Spleen (tissue), 11 donors: ENCODE measurements around the gene ADAM23. TPM values are rescaled to one million over a fixed set of nuclear protein-coding genes. Genes with fewer than 3 reads are reported as not detected.

Experiments used
- DNase-seq: peaks from one replicate; pipeline ENCODE4 v3.0.0-alpha.2; 2020
- H3K27ac ChIP-seq, 8 donors: fragments of 200-600 bp; sonication (generic) in 7 of 8; 1 replicate in 4 of 8; 2 replicates in 4 of 8; pipeline versions ENCODE4 v1.5.0 to v1.8.0; 2016 to 2021; ENCODE audit warnings: inconsistent platforms in 4 of 8, mild to moderate bottlenecking in 4 of 8, moderate library complexity in 1 of 8
- H3K27me3 ChIP-seq, 7 donors: fragments of 200-600 bp; sonication (generic) in 6 of 7; replicated peaks in 1 of 7; 1 replicate in 4 of 7; 2 replicates in 3 of 7; pipeline versions ENCODE4 v1.5.0 to v1.8.0; 2016 to 2021; ENCODE audit warnings: inconsistent platforms in 3 of 7, mild to moderate bottlenecking in 1 of 7
- H3K36me3 ChIP-seq, 6 donors: fragments of 200-600 bp; sonication (generic) in 5 of 6; 1 replicate in 4 of 6; 2 replicates in 2 of 6; pipeline versions ENCODE4 v1.5.0 to v1.8.0; 2016 to 2021; ENCODE audit warnings: inconsistent platforms in 2 of 6
- H3K4me1 ChIP-seq, 6 donors: fragments of 200-600 bp; sonication (generic) in 5 of 6; 1 replicate in 3 of 6; 2 replicates in 3 of 6; pipeline versions ENCODE4 v1.5.0 to v1.8.0; 2016 to 2021; ENCODE audit warnings: inconsistent platforms in 3 of 6
- H3K4me3 ChIP-seq, 8 donors: fragments of 200-600 bp; sonication (generic) in 7 of 8; 1 replicate in 4 of 8; 2 replicates in 4 of 8; pipeline versions ENCODE4 v1.5.0 to v1.8.0; 2016 to 2021; ENCODE audit warnings: inconsistent platforms in 4 of 8, mild to moderate bottlenecking in 4 of 8, moderate library complexity in 2 of 8
- H3K9me3 ChIP-seq, 8 donors: fragments of 200-600 bp; sonication (generic) in 7 of 8; 1 replicate in 4 of 8; 2 replicates in 4 of 8; pipeline versions ENCODE4 v1.5.0 to v1.8.0; 2016 to 2021; ENCODE audit warnings: inconsistent platforms in 4 of 8
- POLR2A ChIP-seq, 3 donors: fragments of 450-650 bp; IDR thresholded peaks; one replicate each; pipeline ENCODE4 v1.5.1; 2017; ENCODE audit warnings: antibody characterized with exemption in 3 of 3, mild to moderate bottlenecking in 1 of 3
- POLR2AphosphoS5 ChIP-seq, 3 donors: sonication (generic); formaldehyde crosslinking; IDR thresholded peaks; one replicate each; pipeline ENCODE4 v1.5.1; 2017; ENCODE audit warnings: antibody characterized with exemption in 3 of 3
- WGBS, 5 donors: extraction: QIAGEN DNeasy Blood & Tissue Kit in 3 of 5; methylation state at CpG; one replicate each; pipeline versions ENCODE4 v1.1.5 to v1.1.7; 2013 to 2018; 5-methylcytosine and 5-hydroxymethylcytosine counted together
- intact Hi-C: fragments of 100-400 bp; cut with DNase I; formaldehyde crosslinking; loops from one replicate; pipeline ENCODE4 v1.15.0; 2023; ENCODE audit warnings: low total_unique reads
- polyA plus RNA-seq, 3 donors: library from polyadenylated mRNA; stranded (reverse); fragments of 200-250 nt; gene quantifications; one replicate each; pipeline ENCODE4 v1.2.1, GENCODE V29; 2013
- total RNA-seq, 7 donors: library from RNA; depleted of rRNA in 3 of 7; stranded (reverse); fragments of >200 nt in 3 of 7; fragmentation: NEBNext Ultra II Directional in 4 of 7; extraction: Animal tissue kit (Norgen Biotek cat#: 25700) in 4 of 7; gene quantifications; one replicate each; pipeline versions ENCODE4 v1.1.0 to v1.2.1, GENCODE V29; 2016 to 2021
- TF ChIP-seq, protein P1 (sequence below), 11 experiments: fragments of 200-600 bp in 7 of 11; fragments of 450-650 bp in 4 of 11; sonication (generic) in 4 of 11; IDR thresholded peaks in 8 of 11; conservative IDR thresholded peaks in 3 of 11; 1 replicate in 7 of 11; 2 replicates in 4 of 11; pipeline versions ENCODE4 v1.4.0 to v1.8.0; 2016 to 2021; ENCODE audit warnings: antibody characterized with exemption in 11 of 11, inconsistent platforms in 4 of 11, mild to moderate bottlenecking in 1 of 11
- donor health status: healthy with polysubstance abuse.
- donor health status: DM: no; HTN: no; CAD: no; lungs with moderate emphysema.
- donor health status: DM: no; HTN: no; CAD: no.
- donor health status: Bipolar disorder and iron deficiency.
- donor health status: healthy.
- donor health status: DM: no; HTN: no; CAD: no.
- donor health status: DM: yes; HTN: yes; CAD: no.

ADAM23 gene
- total and polyA plus RNA-seq, 10 donors: 0.32 to 2.2 (median 0.86) TPM

DNA sequence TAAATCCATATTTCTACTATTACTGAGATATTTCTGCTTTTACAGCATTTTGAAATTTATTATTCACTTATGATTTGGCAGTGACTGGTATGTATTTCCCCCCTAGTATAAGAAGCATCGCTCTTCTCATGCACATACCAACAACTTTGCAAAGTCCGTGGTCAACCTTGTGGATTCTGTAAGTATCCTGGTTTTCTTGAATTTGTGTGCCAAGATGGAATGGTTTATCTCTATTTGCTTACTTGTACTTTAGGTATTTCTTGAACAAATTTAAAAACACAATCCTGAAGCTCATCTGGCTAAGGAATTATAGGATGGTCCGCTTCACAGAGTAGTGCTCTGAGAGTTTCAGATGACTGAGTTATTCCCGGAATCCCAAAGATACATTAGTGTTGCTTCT lies 114.0 kb downstream of the ADAM23 start:
- TF ChIP-seq POLR2AphosphoS5 (IDR thresholded peaks at IDR 0.05) (no peak), POLR2A (IDR thresholded peaks at IDR 0.05) (no peak)
- TF ChIP-seq, protein P1, sequence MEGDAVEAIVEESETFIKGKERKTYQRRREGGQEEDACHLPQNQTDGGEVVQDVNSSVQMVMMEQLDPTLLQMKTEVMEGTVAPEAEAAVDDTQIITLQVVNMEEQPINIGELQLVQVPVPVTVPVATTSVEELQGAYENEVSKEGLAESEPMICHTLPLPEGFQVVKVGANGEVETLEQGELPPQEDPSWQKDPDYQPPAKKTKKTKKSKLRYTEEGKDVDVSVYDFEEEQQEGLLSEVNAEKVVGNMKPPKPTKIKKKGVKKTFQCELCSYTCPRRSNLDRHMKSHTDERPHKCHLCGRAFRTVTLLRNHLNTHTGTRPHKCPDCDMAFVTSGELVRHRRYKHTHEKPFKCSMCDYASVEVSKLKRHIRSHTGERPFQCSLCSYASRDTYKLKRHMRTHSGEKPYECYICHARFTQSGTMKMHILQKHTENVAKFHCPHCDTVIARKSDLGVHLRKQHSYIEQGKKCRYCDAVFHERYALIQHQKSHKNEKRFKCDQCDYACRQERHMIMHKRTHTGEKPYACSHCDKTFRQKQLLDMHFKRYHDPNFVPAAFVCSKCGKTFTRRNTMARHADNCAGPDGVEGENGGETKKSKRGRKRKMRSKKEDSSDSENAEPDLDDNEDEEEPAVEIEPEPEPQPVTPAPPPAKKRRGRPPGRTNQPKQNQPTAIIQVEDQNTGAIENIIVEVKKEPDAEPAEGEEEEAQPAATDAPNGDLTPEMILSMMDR (IDR thresholded peaks at IDR 0.05 in 8 of 11, conservative IDR thresholded peaks at IDR 0.05 in 3 of 11): no peak
- no peaks in the 10 kb centered on the region for H3K9me3 ChIP-seq
- H3K36me3 ChIP-seq: no peaks in the 10 kb centered on the region
- H3K4me1 ChIP-seq: no peaks in the 10 kb centered on the region
- H3K27ac ChIP-seq: no peak overlapping the region
- no peak overlapping the region for H3K4me3 ChIP-seq
- 91 to 95% (median 94%) methylated on average over 4 of the region's 4 CpGs for WGBS, 5 donors
- intact Hi-C loops: no loop called here
- peaks cover 0 to 5% (median 0%) of the 10 kb centered on the region in 7 donors for H3K27me3 ChIP-seq
- DNase-seq: no peak

- H3K4me3 ChIP-seq: no peak overlapping the region
- intact Hi-C loops: no loop called here
- H3K9me3 ChIP-seq: no peaks in the 10 kb centered on the region
- no peaks in the 10 kb centered on the region for H3K36me3 ChIP-seq
- H3K27ac ChIP-seq: no peak overlapping the region
- 70 to 86% (median 72%) methylated on average over 2 of the region's 2 CpGs for WGBS, 5 donors
- TF ChIP-seq POLR2AphosphoS5 (IDR thresholded peaks at IDR 0.05): no peak
- TF ChIP-seq, protein P1 (IDR thresholded peaks at IDR 0.05 in 8 of 11, conservative IDR thresholded peaks at IDR 0.05 in 3 of 11): no peak
- TF ChIP-seq POLR2A (IDR thresholded peaks at IDR 0.05): no peak
- H3K27me3 ChIP-seq: no peaks in the 10 kb centered on the region
- H3K4me1 ChIP-seq: no peaks in the 10 kb centered on the region
- DNase-seq: no peak
Observed at GRCh38 chr2:206558492-206558891, 115.2 kb downstream of the ADAM23 start.

DNA sequence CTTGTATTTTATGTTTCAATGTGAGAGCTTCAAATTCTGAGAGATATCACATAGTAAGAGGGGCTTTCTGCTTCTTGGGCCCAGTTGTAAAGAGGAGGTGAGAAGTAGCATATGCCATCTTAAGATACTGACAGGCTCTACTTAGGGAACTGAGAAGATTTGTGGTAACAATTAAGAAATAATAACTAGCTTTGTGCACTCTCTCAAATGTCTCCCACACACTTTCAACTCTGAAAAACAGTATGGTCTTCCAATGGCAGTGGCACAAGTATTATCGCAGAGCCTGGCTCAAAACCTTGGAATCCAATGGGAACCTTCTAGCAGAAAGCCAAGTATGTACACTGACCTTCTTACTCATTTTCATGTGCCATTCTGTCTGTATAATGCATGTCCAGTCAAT lies 118.6 kb downstream of the ADAM23 start:
- H3K27ac ChIP-seq: no peak overlapping the region
- TF ChIP-seq, protein P1 (IDR thresholded peaks at IDR 0.05 in 8 of 11, conservative IDR thresholded peaks at IDR 0.05 in 3 of 11): no peak
- TF ChIP-seq POLR2AphosphoS5 (IDR thresholded peaks at IDR 0.05): no peak
- H3K36me3 ChIP-seq: no peaks in the 10 kb centered on the region
- intact Hi-C loops: no loop called here
- 93 to 100% (median 96%) methylated on average over 1 of the region's 1 CpG for whole genome bisulfite sequencing, 5 donors
- DNase-seq: no peak
- no peaks in the 10 kb centered on the region for H3K9me3 ChIP-seq
- no peaks in the 10 kb centered on the region for H3K4me1 ChIP-seq
- H3K4me3 ChIP-seq: no peak overlapping the region
- no peaks in the 10 kb centered on the region for H3K27me3 ChIP-seq

DNA sequence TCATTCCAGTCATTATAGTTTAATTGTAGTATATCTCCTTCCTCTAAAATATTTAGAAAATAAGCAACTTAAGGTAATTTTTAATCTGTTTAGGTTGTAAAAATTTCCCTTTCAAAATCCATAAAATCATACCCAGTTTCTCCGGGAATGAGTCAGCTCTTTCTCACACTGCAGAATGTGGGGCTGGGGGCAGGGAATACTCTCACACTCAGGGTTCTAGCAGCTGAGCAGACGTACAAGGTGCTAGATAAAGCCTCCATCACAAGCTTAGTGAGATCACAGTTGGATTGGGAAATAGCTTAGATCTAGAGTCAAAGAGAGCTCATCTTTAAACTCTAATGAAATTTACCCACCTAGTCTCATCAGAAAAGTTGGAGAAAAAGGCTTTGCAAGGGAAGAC lies 119.0 kb downstream of the ADAM23 start:
- H3K4me1 ChIP-seq: no peaks in the 10 kb centered on the region
- H3K9me3 ChIP-seq: no peaks in the 10 kb centered on the region
- H3K27me3 ChIP-seq: no peaks in the 10 kb centered on the region
- TF ChIP-seq, protein P1 (IDR thresholded peaks at IDR 0.05 in 8 of 11, conservative IDR thresholded peaks at IDR 0.05 in 3 of 11): no peak
- TF ChIP-seq POLR2A (IDR thresholded peaks at IDR 0.05) (no peak), POLR2AphosphoS5 (IDR thresholded peaks at IDR 0.05) (no peak)
- H3K4me3 ChIP-seq: no peak overlapping the region
- no peaks in the 10 kb centered on the region for H3K36me3 ChIP-seq
- intact Hi-C loops: no loop called here
- H3K27ac ChIP-seq: no peak overlapping the region
- DNase-seq: no peak
- 81 to 87% (median 85%) methylated on average over 2 of the region's 2 CpGs for whole genome bisulfite sequencing, 5 donors
